ENCODE measurements around the gene RARRES1. TPM values are rescaled to one million over a fixed set of nuclear protein-coding genes. Genes with fewer than 3 reads are reported as not detected.

Gene RARRES1
- total RNA-seq, 2 experiments from 2014 or later: not detected

DNA sequence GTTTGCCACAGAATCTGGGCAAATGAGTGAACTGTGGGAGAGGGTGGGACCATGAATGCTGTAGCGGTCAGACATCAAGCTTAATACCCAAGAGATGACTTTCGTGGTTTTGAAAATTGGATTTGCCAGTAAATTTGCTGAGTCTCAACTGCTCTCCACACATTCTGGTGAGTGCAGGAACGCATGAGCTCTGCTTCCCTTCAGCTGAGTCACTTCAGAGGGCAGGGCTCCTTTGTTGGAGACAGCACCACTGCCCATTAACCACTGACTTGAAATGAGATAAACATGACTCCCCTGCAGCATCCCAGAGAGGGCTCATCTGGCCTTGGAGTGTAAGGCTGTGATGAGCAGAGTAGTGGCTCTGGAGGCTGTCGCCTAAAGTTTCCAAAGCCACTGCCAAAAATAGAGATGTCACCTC, 22.6 kb downstream of the RARRES1 start:
- H3K27me3 ChIP-seq (ENCODE audit: control insufficient read depth in 1 of 2, insufficient read depth in 2 of 2, low read length in 2 of 2): no peaks in the 10 kb centered on the region
- TF ChIP-seq, protein P1, sequence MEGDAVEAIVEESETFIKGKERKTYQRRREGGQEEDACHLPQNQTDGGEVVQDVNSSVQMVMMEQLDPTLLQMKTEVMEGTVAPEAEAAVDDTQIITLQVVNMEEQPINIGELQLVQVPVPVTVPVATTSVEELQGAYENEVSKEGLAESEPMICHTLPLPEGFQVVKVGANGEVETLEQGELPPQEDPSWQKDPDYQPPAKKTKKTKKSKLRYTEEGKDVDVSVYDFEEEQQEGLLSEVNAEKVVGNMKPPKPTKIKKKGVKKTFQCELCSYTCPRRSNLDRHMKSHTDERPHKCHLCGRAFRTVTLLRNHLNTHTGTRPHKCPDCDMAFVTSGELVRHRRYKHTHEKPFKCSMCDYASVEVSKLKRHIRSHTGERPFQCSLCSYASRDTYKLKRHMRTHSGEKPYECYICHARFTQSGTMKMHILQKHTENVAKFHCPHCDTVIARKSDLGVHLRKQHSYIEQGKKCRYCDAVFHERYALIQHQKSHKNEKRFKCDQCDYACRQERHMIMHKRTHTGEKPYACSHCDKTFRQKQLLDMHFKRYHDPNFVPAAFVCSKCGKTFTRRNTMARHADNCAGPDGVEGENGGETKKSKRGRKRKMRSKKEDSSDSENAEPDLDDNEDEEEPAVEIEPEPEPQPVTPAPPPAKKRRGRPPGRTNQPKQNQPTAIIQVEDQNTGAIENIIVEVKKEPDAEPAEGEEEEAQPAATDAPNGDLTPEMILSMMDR (IDR thresholded peaks at IDR 0.05): no peak
- H3K27ac Mint-ChIP-seq: no peak overlapping the region
- H3K4me1 ChIP-seq (ENCODE audit: insufficient read depth, low read length): no peaks in the 10 kb centered on the region
- DNase-seq: no peak
- H3K4me3 ChIP-seq (ENCODE audit: low read length): no peak overlapping the region
- H3K4me1 Mint-ChIP-seq (ENCODE audit: low read depth): no peaks in the 10 kb centered on the region
- intact Hi-C loops (cut with DNase I, micrococcal nuclease): no loop called here
- H3K27ac ChIP-seq (ENCODE audit: low read depth in 1 of 2, low read length in 2 of 2): no peak overlapping the region
- no peaks in the 10 kb centered on the region for H3K9me3 ChIP-seq (ENCODE audit: control insufficient read depth in 1 of 2, insufficient read depth in 1 of 2, low read length in 2 of 2)
- no peaks in the 10 kb centered on the region for H3K27me3 Mint-ChIP-seq
- no peaks in the 10 kb centered on the region for H3K9me3 Mint-ChIP-seq
- no peak overlapping the region for H3K4me3 Mint-ChIP-seq
- ATAC-seq (ENCODE audit: poor library complexity): no peak
- H3K36me3 Mint-ChIP-seq (ENCODE audit: low read depth): peaks cover 91% of the 10 kb centered on the region
- POLR2A ChIA-PET: no interaction called here
- H3K36me3 ChIP-seq (ENCODE audit: insufficient read depth, low read length): peaks cover 20% of the 10 kb centered on the region
- CTCF ChIA-PET: no interaction called here

DNA sequence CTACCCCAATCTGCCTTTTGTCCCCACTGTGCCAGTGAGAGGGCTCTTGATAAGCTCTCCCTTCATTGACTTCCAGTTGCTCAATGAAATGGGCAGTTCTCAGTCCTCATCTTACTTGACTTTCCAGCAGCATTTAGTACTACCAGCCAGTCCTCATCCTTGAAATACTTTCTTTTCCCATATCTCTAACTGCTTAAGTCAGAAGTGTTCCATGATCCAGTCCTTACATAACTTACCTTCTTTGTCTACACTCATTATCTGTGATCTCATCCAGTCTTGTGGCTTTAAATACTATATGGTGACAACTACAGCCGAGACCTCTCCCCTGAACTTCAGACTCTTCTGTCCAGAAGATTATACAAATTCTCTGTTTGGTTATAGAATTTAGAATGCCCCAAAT, 28.7 kb downstream of the RARRES1 start:
- POLR2A ChIA-PET: no interaction called here
- H3K9me3 Mint-ChIP-seq: no peaks in the 10 kb centered on the region
- H3K4me3 Mint-ChIP-seq: no peak overlapping the region
- H3K27me3 ChIP-seq (ENCODE audit: control insufficient read depth in 1 of 2, insufficient read depth in 2 of 2, low read length in 2 of 2): no peaks in the 10 kb centered on the region
- H3K4me1 ChIP-seq (ENCODE audit: insufficient read depth, low read length): no peaks in the 10 kb centered on the region
- intact Hi-C loops (cut with DNase I, micrococcal nuclease): no loop called here
- DNase-seq (no peak), ATAC-seq (ENCODE audit: poor library complexity) (no peak)
- H3K9me3 ChIP-seq (ENCODE audit: control insufficient read depth in 1 of 2, insufficient read depth in 1 of 2, low read length in 2 of 2): no peaks in the 10 kb centered on the region
- peaks cover 76% of the 10 kb centered on the region for H3K36me3 Mint-ChIP-seq (ENCODE audit: low read depth)
- H3K4me3 ChIP-seq (ENCODE audit: low read length): no peak overlapping the region
- H3K4me1 Mint-ChIP-seq (ENCODE audit: low read depth): peaks cover 22% of the 10 kb centered on the region
- CTCF ChIA-PET: interaction anchor here (1.0 kb wide), 1 partner anchor 9 kb away, joined by 3 read pairs; no protein-coding TSS in a partner anchor
- no peak overlapping the region for H3K27ac Mint-ChIP-seq
- no peak overlapping the region for H3K27ac ChIP-seq (ENCODE audit: low read depth in 1 of 2, low read length in 2 of 2)
- peaks cover 14% of the 10 kb centered on the region for H3K36me3 ChIP-seq (ENCODE audit: insufficient read depth, low read length)
- TF ChIP-seq, protein P1 (IDR thresholded peaks at IDR 0.05): no peak
- H3K27me3 Mint-ChIP-seq: no peaks in the 10 kb centered on the region

DNA sequence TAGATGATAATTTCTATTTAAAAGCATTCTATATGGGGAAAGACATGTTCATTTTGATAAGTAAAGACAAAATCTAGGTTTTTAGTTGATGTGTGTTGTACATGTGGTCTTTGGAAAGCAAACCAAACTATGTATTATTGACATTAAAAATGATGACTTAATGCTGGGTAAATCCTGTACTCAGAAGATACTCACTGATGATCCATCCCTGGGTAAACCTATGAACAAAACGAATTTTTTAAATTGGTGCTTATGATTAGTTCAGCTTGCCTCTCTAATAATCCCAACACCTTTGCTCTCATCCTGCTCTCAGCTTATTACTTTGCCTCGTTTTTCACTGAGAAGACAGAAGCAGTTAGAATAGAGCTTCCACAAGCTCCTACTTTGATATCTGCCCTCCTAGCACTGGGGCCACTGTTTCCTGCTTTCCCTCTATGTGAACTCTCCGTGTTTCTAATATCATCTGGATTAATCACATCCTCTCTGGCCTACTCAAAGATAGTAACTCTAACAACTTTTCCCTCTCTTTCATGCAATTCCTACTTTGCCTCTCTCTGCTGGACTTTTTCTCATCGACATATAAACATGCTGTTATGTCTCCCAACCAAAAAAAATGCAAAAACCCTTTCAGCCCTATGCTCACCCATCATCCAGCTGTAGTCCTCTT, 29.3 kb downstream of the RARRES1 start:
- Mint-ChIP-seq H3K27ac (no peak overlapping the region), H3K4me3 (no peak overlapping the region), H3K4me1 (ENCODE audit: low read depth) (peaks cover 22% of the 10 kb centered on the region), H3K9me3 (no peaks in the 10 kb centered on the region), H3K36me3 (ENCODE audit: low read depth) (peaks cover 76% of the 10 kb centered on the region), H3K27me3 (no peaks in the 10 kb centered on the region)
- ATAC-seq (ENCODE audit: poor library complexity) (no peak), DNase-seq (no peak)
- Histone ChIP-seq H3K27ac (ENCODE audit: low read depth in 1 of 2, low read length in 2 of 2) (no peak overlapping the region), H3K4me3 (ENCODE audit: low read length) (no peak overlapping the region), H3K4me1 (ENCODE audit: insufficient read depth, low read length) (no peaks in the 10 kb centered on the region), H3K36me3 (ENCODE audit: insufficient read depth, low read length) (peaks cover 10% of the 10 kb centered on the region), H3K9me3 (ENCODE audit: control insufficient read depth in 1 of 2, insufficient read depth in 1 of 2, low read length in 2 of 2) (no peaks in the 10 kb centered on the region), H3K27me3 (ENCODE audit: control insufficient read depth in 1 of 2, insufficient read depth in 2 of 2, low read length in 2 of 2) (no peaks in the 10 kb centered on the region)
- TF ChIP-seq, protein P1 (IDR thresholded peaks at IDR 0.05): no peak
- POLR2A ChIA-PET: no interaction called here
- intact Hi-C loops (cut with DNase I, micrococcal nuclease): no loop called here
- CTCF ChIA-PET: interaction anchor here (1.0 kb wide), 1 partner anchor 8 kb away, joined by 3 read pairs; no protein-coding TSS in a partner anchor
